PC-3 (cell line): ENCODE results near the gene EMX2.

ENCODE experiments used
- CTCF ChIP-seq: fragments of 300-600 bp; sonication (generic); conservative IDR thresholded peaks from 2 replicates; pipeline ENCODE4 v1.5.1; 2017; ENCODE audit warnings: antibody characterized with exemption, low read depth, mild to moderate bottlenecking, low read length
- EZH2 ChIP-seq: fragments of 300-600 bp; sonication (generic); IDR thresholded peaks from one replicate; pipeline ENCODE4 v1.6.1; 2017; ENCODE audit warnings: antibody characterized with exemption, mild to moderate bottlenecking, low read length; ENCODE audit not compliant: unreplicated experiment
- EZH2phosphoT487 ChIP-seq: fragments of 300-600 bp; sonication (generic); IDR thresholded peaks from 2 replicates; pipeline ENCODE4 v1.6.1; 2018; ENCODE audit warnings: mild to moderate bottlenecking, antibody characterized with exemption, low read length, borderline replicate concordance

GRCh38 chr10:117550599-117551329 lies 8.2 kb downstream of the EMX2 start:
- no peak for TF ChIP-seq EZH2
- no peak for TF ChIP-seq CTCF
- TF ChIP-seq EZH2phosphoT487 = no peak
